HG03064 (cell line): ENCODE results near the gene STX8.

Source experiments
- ATAC-seq: cut with Tn5 transposase; IDR thresholded peaks from one replicate; pipeline ENCODE4 v1.9.1; 2021; ENCODE audit warnings: low read depth; ENCODE audit not compliant: unreplicated experiment

The STX8 gene

GRCh38 chr17:9200699-9201359 is 374.8 kb downstream of the STX8 start:
- no peak for ATAC-seq
